AG09319 (cell line): ENCODE data around the gene BANF2.

Experiments used
- DNase-seq: peaks from one replicate; pipeline ENCODE4 v3.0.0-alpha.2; 2010; ENCODE audit warnings: low read depth; ENCODE audit errors: extremely low read depth
- TF ChIP-seq, protein P1 (sequence below): IDR thresholded peaks from 2 replicates; pipeline ENCODE4 v1.5.1; 2011; ENCODE audit warnings: low read depth, mild to moderate bottlenecking, inconsistent platforms, low read length, moderate library complexity

The BANF2 gene

DNA sequence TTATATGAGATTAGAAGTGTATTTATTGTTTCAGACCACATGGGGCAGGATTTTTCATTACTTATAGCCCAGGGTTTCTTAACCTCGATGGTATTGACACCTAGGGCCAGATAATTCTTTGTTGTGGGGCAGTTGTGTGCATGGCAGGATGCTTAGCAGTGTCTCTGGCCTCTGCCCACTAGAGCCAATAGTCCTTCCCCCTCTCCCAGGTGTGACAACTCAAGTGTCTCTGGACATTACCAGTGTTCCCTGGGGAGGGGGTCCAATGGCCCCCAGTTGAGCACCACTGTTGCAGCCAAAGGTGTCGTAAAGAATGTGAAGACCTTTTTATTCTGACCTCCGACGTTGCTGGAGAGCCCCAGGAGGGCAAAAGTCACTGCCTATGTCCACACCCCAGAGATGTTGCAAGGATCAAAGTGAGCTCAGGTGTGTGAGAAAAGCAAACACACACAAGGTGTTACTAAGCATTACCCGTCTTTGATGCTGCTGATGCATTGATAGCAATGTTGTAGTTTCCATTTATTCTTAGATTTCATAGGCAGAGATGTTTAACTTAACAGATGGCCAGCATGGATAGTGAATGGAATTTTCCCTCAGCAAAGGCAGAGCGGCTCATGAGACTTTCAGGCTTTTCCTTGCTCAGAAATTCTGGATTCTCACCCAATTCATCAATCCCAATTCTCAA lies 22.2 kb downstream of the BANF2 start:
- no peak for DNase-seq
- TF ChIP-seq, protein P1, sequence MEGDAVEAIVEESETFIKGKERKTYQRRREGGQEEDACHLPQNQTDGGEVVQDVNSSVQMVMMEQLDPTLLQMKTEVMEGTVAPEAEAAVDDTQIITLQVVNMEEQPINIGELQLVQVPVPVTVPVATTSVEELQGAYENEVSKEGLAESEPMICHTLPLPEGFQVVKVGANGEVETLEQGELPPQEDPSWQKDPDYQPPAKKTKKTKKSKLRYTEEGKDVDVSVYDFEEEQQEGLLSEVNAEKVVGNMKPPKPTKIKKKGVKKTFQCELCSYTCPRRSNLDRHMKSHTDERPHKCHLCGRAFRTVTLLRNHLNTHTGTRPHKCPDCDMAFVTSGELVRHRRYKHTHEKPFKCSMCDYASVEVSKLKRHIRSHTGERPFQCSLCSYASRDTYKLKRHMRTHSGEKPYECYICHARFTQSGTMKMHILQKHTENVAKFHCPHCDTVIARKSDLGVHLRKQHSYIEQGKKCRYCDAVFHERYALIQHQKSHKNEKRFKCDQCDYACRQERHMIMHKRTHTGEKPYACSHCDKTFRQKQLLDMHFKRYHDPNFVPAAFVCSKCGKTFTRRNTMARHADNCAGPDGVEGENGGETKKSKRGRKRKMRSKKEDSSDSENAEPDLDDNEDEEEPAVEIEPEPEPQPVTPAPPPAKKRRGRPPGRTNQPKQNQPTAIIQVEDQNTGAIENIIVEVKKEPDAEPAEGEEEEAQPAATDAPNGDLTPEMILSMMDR, result no peak; the same call in 1 of the 2 replicates

DNA sequence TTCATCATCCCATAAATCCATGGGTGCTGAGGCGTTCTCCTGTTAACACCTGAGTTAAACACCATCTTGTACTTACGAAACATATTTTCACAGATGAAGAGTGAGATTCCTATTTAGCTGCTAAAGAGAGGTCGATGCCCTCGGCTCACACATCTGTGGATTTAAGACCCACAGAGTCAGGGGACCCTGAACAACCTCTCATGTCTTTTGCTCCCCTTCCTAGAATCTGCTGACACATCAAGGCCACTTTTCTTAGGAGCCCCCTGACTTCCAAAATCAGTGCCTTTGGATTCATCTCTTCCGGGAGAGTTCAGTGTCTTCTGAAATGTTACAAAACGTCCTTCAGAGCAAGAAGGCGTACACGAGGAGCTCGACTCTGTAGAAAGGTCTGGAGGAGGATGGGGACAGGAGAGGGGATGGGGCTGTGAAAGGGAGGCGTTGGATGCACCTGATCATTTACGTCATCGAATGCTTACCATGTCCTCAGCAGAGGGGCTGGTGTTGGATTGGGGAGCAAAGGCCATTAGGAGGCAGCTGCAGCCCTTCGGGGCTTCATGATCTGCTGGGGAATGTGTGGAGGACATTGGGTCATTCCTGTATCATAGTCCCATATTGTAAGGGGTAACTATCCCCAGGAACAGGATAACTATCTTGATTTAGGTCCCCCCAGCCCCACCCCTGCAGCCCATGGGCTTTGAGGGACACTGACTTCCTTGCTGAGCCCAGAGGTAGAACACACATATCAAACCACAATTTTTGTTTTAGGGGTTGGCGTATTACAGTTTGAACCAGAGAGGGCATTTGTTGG lies 22.9 kb downstream of the BANF2 start:
- DNase-seq, result no peak
- TF ChIP-seq, protein P1, result no peak

DNA sequence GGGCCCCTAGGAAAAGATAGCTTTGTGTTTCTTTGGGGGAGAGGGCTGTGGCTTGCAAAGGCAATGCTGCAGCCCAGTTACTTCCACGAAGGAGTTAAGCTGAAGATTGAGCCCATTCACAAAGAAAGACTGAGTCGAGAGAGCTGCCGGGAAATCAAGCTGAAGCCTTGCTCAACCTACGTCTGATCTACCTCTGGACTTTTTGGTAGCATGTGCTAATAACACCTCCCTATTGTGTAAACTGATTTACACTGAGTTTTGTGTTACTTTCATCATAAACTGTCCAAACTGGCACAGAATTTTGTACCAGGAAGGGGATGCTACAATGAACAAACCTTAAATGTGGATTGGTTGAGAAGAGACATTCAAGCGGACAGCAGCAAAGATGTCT lies 23.5 kb downstream of the BANF2 start:
- DNase-seq, result no peak
- TF ChIP-seq, protein P1, result no peak

DNA sequence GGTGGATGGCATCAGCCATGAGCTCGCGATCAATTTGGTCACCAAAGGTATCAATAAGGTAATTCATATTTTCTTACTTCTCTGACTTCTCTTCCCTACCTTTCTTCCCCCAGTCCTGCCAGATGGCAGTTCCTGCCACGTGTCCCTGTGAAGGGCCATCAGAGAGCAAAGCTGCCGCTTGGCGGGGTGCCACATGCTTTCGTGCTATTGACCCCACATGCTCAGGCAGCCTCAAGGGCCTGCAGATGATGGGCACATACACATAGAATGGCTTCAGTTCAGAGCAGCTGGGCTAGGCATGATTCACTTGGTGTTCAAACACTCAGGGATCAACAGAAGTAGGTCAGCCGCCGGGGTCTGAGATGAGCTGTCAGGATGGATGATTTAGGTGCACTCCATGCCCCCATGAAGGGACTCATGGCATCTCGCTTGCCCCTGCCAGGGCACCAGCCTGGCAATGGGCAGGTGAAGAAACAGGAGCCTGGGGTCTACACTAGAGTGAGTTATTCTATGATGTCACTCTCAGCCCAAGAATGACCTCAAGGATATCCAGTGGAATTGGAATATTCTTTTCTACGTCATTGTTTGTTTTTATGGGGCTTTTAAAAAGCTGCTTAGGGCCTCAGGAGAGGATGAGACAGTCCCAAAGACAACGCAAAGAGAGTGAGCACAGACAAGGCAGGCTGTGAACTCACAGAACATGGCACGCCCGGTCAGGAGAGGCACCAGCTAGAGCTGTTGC lies 25.5 kb downstream of the BANF2 start:
- no peak for DNase-seq
- TF ChIP-seq, protein P1, result no peak

DNA sequence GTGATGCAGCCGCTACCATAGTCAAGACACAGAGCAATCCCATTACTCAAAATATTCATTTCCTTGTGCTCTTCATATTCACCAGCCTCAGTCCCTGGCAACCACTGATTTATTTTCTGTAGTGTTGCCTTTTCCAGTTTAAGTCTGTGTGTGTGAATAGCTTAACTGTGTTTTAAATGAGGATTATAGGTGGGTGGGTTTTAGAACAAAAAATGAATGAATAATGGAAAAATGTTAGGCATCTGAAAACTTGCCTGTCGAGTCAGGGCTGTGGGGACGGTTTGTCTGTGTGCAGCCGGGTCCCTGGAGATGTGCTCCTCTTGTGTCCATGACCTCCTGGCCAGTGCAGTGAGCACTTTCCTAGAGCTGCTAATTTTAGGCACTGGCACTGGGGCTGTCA lies 27.1 kb downstream of the BANF2 start:
- TF ChIP-seq, protein P1, result no peak
- no peak for DNase-seq

DNA sequence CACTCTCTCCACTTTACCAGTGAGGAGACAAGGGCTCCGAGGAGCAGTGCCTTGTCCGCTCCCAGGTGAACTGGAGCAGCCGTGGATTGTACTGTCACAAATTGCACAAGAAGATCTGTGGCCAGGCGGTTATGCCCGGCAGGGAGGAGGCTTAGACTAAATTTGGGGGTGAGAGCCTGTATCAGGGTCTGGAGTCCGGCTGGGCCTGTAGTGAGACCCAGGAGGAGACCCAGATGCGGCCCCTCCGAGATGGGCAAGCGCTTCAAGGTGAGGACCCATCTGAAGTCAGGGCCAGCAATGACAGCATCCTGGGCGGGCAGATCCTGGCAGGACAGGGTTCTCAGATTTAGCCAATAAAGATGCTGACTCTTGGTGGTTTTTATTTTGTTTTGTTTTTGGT lies 27.6 kb downstream of the BANF2 start:
- DNase-seq, result no peak
- TF ChIP-seq, protein P1, result no peak

DNA sequence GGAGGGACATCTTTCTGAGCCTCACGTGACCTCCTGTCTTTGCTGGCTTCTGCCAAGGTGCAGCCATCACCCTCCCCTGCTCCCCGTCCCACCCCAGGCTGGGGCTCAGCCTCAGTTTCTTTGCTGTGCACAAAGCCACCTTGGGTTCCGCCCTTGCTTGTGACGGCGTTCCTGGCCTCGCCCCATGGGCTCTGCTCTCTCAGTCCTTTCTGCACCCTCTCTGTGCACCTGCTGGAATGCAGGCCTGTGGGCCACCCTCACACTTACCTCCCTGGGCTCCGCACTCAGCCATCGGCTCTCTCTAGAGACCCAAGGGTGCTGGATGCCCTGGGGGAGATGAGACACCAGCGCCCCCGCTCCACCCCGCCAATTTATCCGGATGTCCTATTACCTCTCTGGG lies 28.3 kb downstream of the BANF2 start:
- TF ChIP-seq, protein P1, result no peak
- no peak for DNase-seq
